Erythroblast (primary cell): ENCODE measurements around the gene RBM4B.

Experiments used
- GATA1 ChIP-seq: IDR thresholded peaks from 2 replicates; pipeline ENCODE4 v1.6.1; 2011; ENCODE audit warnings: low read depth, mild to moderate bottlenecking, control low read depth, low read length, moderate library complexity
- POLR2A ChIP-seq: IDR thresholded peaks from 2 replicates; pipeline ENCODE4 v1.6.1; 2011; ENCODE audit warnings: mild to moderate bottlenecking, low read length

GRCh38 chr11:66636411-66636810 is 41.3 kb downstream of the RBM4B start:
- TF ChIP-seq POLR2A (no peak), GATA1 (no peak)
